ENCODE data around the gene SLC6A18. TPM values are rescaled to one million over a fixed set of nuclear protein-coding genes. Genes with fewer than 3 reads are reported as not detected.

SLC6A18 gene
- total RNA-seq = under 1 TPM in 1 of 2 donors, not detected in 1; 0.27 TPM

GRCh38 chr5:1225081-1225480, at the start of gene SLC6A18:
TSS of gene SLC6A18 (plus strand) at chr5:1225381. CDS start at chr5:1225478, 97 bp downstream.
- Histone ChIP-seq H3K9ac (ENCODE audit: low read depth in 2 of 2, low read length in 2 of 2) (no peak within 1 kb of the TSS), H3K9me3 (no peaks in the 10 kb centered on the region), H3K27ac (no peak within 1 kb of the TSS), H3K4me1 (no peaks in the 10 kb centered on the region), H3K27me3 (no peaks in the 10 kb centered on the region), H3K4me3 (no peak within 1 kb of the TSS), H3K36me3 (no peaks in the 10 kb centered on the region)
- TF ChIP-seq CTCF (IDR thresholded peaks at IDR 0.05) = no peak
- no peak for DNase-seq
- intact Hi-C loops (cut with DNase I) = no loop called here

DNA sequence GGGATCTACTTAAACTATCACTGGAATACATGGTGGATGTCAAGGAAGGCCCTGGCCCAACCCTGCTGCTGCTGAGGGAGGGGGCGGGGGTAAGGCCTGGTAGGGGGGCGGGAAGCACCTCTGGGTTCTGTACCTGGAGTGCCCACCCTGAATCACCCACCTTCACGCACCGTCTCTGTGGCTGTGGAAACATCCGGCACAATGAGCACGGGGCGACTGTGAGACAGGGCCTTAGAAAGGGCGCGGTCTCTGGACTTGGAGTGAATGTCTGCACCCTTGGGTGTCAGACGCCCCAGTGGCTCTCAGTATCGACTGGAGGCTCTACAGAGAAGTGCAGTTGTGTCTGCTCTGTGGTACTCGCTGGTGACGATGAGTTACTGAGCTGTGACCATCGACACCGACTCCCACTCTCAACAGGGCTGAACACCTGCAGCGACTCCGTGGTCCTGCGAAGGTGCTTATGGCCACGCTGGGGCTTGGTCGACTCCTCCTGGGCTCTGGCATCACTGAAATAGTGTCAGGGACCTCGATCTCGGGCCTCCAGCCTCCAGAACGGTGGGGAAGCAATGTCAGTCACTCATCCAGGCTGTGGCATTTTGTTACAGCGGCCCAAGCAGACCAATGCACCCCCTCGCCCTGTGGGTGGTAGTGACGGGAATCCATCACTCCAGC, 49.2 kb upstream of the SLC6A18 start:
- no peaks in the 10 kb centered on the region for H3K36me3 ChIP-seq
- no peak overlapping the region for H3K4me3 ChIP-seq
- no peaks in the 10 kb centered on the region for H3K9me3 ChIP-seq
- no peak overlapping the region for H3K9ac ChIP-seq (ENCODE audit: low read depth in 2 of 2, low read length in 2 of 2)
- TF ChIP-seq CTCF (IDR thresholded peaks at IDR 0.05) = no peak
- no peaks in the 10 kb centered on the region for H3K4me1 ChIP-seq
- H3K27ac ChIP-seq = no peak overlapping the region
- no peaks in the 10 kb centered on the region for H3K27me3 ChIP-seq
- no peak for DNase-seq
- intact Hi-C loops (cut with DNase I) = no loop called here

DNA sequence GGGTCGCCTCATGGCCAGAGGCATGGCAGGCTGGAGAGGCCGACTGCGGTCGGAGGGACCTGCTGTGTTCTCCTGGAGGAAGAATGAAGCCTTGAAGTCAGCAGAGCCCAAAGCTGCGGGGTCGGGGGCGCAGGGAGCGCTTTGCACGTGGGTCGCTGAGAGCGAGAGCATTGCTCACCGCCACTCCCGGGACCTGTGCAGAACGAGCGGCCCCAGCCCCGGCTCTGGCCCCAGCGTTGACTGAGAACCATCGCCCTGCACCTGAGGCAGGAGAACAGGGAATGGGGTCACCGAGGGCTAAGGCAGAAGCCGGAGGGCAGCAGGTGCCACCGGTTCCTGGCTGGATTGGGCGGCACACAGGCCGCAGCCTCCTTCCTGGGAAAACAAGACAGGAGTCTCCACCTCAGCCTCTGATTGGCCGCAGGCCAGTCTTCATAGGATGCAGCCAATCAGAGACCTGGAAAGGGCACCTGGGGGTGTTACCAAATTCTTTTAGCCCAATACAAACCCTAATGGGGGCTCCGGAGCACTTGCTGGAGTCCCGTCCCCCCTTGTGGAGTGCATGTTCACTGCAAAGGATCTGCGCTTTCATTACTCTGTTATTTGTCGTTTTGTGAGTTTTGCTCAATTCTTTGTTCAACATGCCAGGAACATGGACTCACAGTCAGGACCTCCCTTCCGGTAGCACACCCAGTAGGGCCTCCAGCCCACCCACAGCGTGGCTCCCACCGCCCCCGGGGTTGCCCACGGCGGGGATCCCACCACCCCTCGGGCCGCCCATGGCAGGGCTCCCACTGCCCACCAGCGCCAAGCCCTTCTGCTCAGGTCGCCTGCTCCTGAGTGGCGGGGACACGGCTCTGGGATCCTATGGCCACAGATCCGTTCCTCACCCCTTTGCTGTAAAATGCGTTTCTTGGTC, 48.4 kb upstream of the SLC6A18 start:
- H3K4me3 ChIP-seq = no peak overlapping the region
- H3K36me3 ChIP-seq = no peaks in the 10 kb centered on the region
- H3K4me1 ChIP-seq = peaks cover 3% of the 10 kb centered on the region
- no peak for TF ChIP-seq CTCF (IDR thresholded peaks at IDR 0.05)
- intact Hi-C loops (cut with DNase I) = no loop called here
- no peak overlapping the region for H3K9ac ChIP-seq (ENCODE audit: low read depth in 2 of 2, low read length in 2 of 2)
- DNase-seq = no peak
- H3K27ac ChIP-seq = no peak overlapping the region
- no peaks in the 10 kb centered on the region for H3K9me3 ChIP-seq
- no peaks in the 10 kb centered on the region for H3K27me3 ChIP-seq

DNA sequence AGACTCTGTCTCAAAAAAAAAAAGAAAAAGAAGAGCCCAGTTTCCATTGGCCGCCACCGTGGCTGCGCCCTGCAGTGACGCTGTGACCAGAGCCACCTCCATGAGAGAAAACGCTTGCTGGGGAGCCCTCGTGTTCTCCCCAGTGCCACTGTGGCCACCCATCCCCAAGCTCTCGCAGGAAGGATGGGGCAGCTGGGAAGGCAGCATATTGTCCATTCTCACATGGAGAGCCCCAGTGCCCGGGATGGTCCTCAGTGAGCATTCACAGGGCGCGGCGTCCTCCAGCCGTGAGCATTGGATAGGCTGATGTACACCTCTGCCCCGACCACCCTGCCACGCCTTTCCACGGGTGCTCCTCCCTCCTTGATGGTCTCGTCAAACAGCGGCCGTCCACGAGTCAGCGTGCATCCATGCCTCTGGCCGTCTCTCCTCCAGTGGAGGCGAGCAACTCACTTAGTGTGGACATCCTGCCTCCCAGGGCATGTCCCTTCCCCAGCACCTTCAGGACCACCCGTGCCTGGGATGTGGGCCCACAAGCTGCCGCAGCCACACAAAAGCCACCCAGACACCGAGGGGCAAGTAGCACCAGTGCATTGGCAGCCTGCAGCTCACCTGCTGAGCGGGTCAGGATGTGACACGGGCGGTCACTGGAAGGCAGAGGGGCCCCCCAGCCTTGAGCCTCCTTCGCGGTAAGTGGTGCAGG, 47.2 kb upstream of the SLC6A18 start:
- no peak for DNase-seq
- Histone ChIP-seq H3K4me3 (no peak overlapping the region), H3K36me3 (no peaks in the 10 kb centered on the region), H3K27ac (no peak overlapping the region), H3K4me1 (peaks cover 5% of the 10 kb centered on the region), H3K9ac (ENCODE audit: low read depth in 2 of 2, low read length in 2 of 2) (no peak overlapping the region), H3K9me3 (no peaks in the 10 kb centered on the region), H3K27me3 (no peaks in the 10 kb centered on the region)
- intact Hi-C loops (cut with DNase I) = no loop called here
- TF ChIP-seq CTCF (IDR thresholded peaks at IDR 0.05) = no peak

Data from colonic mucosa (tissue), 4 donors.